Liver (tissue), 9 donors: ENCODE results near the gene UBAP2L. TPM values are rescaled to one million over a fixed set of nuclear protein-coding genes. Genes with fewer than 3 reads are reported as not detected.

Source experiments
- DNase-seq: peaks from one replicate; pipeline ENCODE4 v3.0.0-alpha.2; 2017; ENCODE audit warnings: low spot score
- H3K27ac ChIP-seq, 2 donors: one replicate each; pipeline ENCODE4 v1.7.0; 2013; ENCODE audit warnings: inconsistent platforms in 2 of 2, low read length in 2 of 2, control low read depth in 1 of 2, low read depth in 1 of 2, mild to moderate bottlenecking in 1 of 2
- H3K27me3 ChIP-seq, 4 donors: one replicate each; pipeline versions ENCODE4 v1.6.1 to v1.7.0; 2013; ENCODE audit warnings: low read length in 3 of 4, inconsistent platforms in 1 of 4, mild to moderate bottlenecking in 1 of 4, moderate library complexity in 1 of 4; ENCODE audit not compliant: control insufficient read depth in 4 of 4, insufficient read depth in 4 of 4
- H3K36me3 ChIP-seq, 4 donors: one replicate each; pipeline versions ENCODE4 v1.6.1 to v1.7.0; 2013; ENCODE audit warnings: low read length in 3 of 4, mild to moderate bottlenecking in 3 of 4, low read depth in 1 of 4, moderate library complexity in 1 of 4; ENCODE audit not compliant: control insufficient read depth in 4 of 4, insufficient read depth in 3 of 4
- H3K4me1 ChIP-seq, 4 donors: one replicate each; pipeline versions ENCODE4 v1.6.1 to v1.7.0; 2013; ENCODE audit warnings: low read length in 3 of 4, mild to moderate bottlenecking in 3 of 4, moderate library complexity in 1 of 4; ENCODE audit not compliant: control insufficient read depth in 4 of 4, insufficient read depth in 4 of 4
- H3K4me3 ChIP-seq, 3 donors: one replicate each; pipeline versions ENCODE4 v1.6.1 to v1.7.0; 2013; ENCODE audit warnings: low read length in 3 of 3, control low read depth in 1 of 3, low read depth in 1 of 3, mild to moderate bottlenecking in 1 of 3
- H3K9ac ChIP-seq, 2 donors: one replicate each; pipeline ENCODE4 v1.7.0; 2013; ENCODE audit warnings: low read length in 2 of 2, mild to moderate bottlenecking in 2 of 2, moderate library complexity in 2 of 2, control low read depth in 1 of 2, low read depth in 1 of 2
- H3K9me3 ChIP-seq, 4 donors: one replicate each; pipeline versions ENCODE4 v1.6.1 to v1.7.0; 2013; ENCODE audit warnings: low read length in 3 of 4; ENCODE audit not compliant: control insufficient read depth in 4 of 4
- EGR1 ChIP-seq, 2 donors: IDR thresholded peaks; 2 replicates each; pipeline ENCODE4 v1.6.1; 2016 to 2018; ENCODE audit warnings: antibody characterized with exemption in 2 of 2, low read depth in 2 of 2
- FOXA1 ChIP-seq: IDR thresholded peaks from 2 replicates; pipeline ENCODE4 v1.6.1; 2016; ENCODE audit warnings: antibody characterized with exemption
- FOXA2 ChIP-seq: IDR thresholded peaks from 2 replicates; pipeline ENCODE4 v1.6.1; 2016; ENCODE audit warnings: antibody characterized with exemption
- GABPA ChIP-seq, 2 donors: IDR thresholded peaks in 1 of 2; conservative IDR thresholded peaks in 1 of 2; 2 replicates each; pipeline ENCODE4 v1.6.1; 2016; ENCODE audit warnings: antibody characterized with exemption in 2 of 2, mild to moderate bottlenecking in 1 of 2, moderate library complexity in 1 of 2
- HNF4A ChIP-seq, 2 donors: conservative IDR thresholded peaks; 2 replicates each; pipeline ENCODE4 v1.6.1; 2016; ENCODE audit warnings: antibody characterized with exemption in 2 of 2, mild to moderate bottlenecking in 2 of 2
- HNF4G ChIP-seq: IDR thresholded peaks from 2 replicates; pipeline ENCODE4 v1.6.1; 2016; ENCODE audit warnings: antibody characterized with exemption
- JUND ChIP-seq, 2 donors: IDR thresholded peaks; 2 replicates each; pipeline ENCODE4 v1.6.1; 2016; ENCODE audit warnings: antibody characterized with exemption in 2 of 2
- NR2F2 ChIP-seq: IDR thresholded peaks from 2 replicates; pipeline ENCODE4 v1.6.1; 2016; ENCODE audit warnings: antibody characterized with exemption
- RAD21 ChIP-seq, 2 donors: IDR thresholded peaks; 2 replicates each; pipeline ENCODE4 v1.6.1; 2016; ENCODE audit warnings: antibody characterized with exemption in 2 of 2, mild to moderate bottlenecking in 2 of 2
- RXRA ChIP-seq, 2 donors: IDR thresholded peaks; 2 replicates each; pipeline ENCODE4 v1.6.1; 2017 to 2018; ENCODE audit warnings: antibody characterized with exemption in 2 of 2, mild to moderate bottlenecking in 1 of 2
- SP1 ChIP-seq: IDR thresholded peaks from 2 replicates; pipeline ENCODE4 v1.6.1; 2018; ENCODE audit warnings: antibody characterized with exemption, mild to moderate bottlenecking
- TAF1 ChIP-seq: conservative IDR thresholded peaks from 2 replicates; pipeline ENCODE4 v1.6.1; 2016; ENCODE audit warnings: antibody characterized with exemption, mild to moderate bottlenecking
- YY1 ChIP-seq: IDR thresholded peaks from 2 replicates; pipeline ENCODE4 v1.6.1; 2016; ENCODE audit warnings: antibody characterized with exemption, mild to moderate bottlenecking
- WGBS: extraction: QIAGEN DNeasy Blood & Tissue Kit; methylation state at CpG from one replicate; pipeline ENCODE4 v1.1.7; 2013; 5-methylcytosine and 5-hydroxymethylcytosine counted together
- polyA plus RNA-seq, 2 donors: library from polyadenylated mRNA; stranded (reverse) in 1 of 2; unstranded in 1 of 2; fragments of 200-250 nt in 1 of 2; fragments of >200 nt in 1 of 2; fragmentation: Nextera tagmentation in 1 of 2; extraction: Ambion mirVana in 1 of 2; gene quantifications; one replicate each; pipeline versions ENCODE4 v1.2.1 to v1.2.3, GENCODE V29; 2013 to 2015
- total RNA-seq, 2 donors: library from RNA; depleted of rRNA; stranded (reverse); fragments of >200 nt; gene quantifications; one replicate each; pipeline ENCODE4 v1.2.3, GENCODE V29; 2014
- TF ChIP-seq, protein P1 (sequence below): IDR thresholded peaks from 2 replicates; pipeline ENCODE4 v1.6.1; 2016; ENCODE audit warnings: antibody characterized with exemption
- TF ChIP-seq, protein P2 (sequence below): fragments of 150-350 bp; IDR thresholded peaks from 2 replicates; pipeline ENCODE4 v1.5.1; 2017; ENCODE audit warnings: improper control_type of control experiment, low read depth, low read length; ENCODE audit not compliant: missing input control
- TF ChIP-seq, protein P3 (sequence below): IDR thresholded peaks from 2 replicates; pipeline ENCODE4 v1.6.1; 2016; ENCODE audit warnings: antibody characterized with exemption
- TF ChIP-seq, protein P4 (sequence below): IDR thresholded peaks from 2 replicates; pipeline ENCODE4 v1.6.1; 2016; ENCODE audit warnings: antibody characterized with exemption
- TF ChIP-seq, protein P5 (sequence below): IDR thresholded peaks from 2 replicates; pipeline ENCODE4 v1.6.1; 2016; ENCODE audit warnings: antibody characterized with exemption, mild to moderate bottlenecking
- donor health status: healthy.
- donor health status: healthy.
- donor health status: healthy.
- donor health status: healthy.
- donor health status: healthy.

The UBAP2L gene
- total and polyA plus RNA-seq, 4 donors = 24.3 to 51.0 (median 34.1) TPM

DNA sequence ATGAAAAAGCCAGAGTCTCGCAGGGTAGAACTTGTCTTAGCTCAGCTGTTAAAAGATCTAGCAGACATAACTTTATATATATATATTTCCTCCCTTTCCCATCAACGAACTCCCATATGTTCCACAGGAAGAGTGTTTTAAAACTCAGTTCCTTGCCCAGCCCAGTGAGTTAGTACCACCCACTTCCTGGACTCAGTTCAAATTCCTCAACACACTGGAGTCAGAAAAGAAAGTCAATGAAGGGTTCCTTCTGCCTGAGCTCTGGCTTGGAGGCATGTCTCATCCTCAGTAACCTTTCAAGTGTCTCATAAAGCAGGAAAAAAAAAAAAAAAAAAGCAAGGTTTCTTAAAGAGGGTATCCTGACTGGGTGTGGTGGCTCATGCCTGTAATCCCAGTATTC lies 44.4 kb upstream of the UBAP2L start (continued):
- TF ChIP-seq GABPA (IDR thresholded peaks at IDR 0.05 in 1 of 2, conservative IDR thresholded peaks at IDR 0.05 in 1 of 2) (no peak), HNF4G (no peak), HNF4A (conservative IDR thresholded peaks at IDR 0.05) (no peak)

DNA sequence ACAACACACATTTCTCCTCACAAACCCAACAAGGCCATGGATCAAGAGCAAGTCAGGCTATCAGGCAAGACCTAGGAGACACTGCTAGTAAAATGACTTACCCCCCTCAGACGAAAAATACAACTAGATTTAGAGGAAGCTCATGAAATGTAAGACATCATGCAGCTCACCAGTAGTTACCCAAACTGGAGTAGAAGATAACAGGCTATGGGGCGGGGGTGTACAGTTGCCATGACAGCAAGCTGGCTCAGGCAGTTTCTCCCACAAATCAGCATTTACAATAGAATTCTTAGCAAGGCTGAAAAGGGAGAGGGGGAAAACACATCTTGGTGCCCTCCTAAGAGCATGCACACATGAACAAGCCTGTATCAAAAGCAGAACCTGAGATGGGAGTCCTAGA lies 42.7 kb upstream of the UBAP2L start:
- peaks cover 14 to 48% (median 42%) of the 10 kb centered on the region in 4 donors for H3K4me1 ChIP-seq
- 68% methylated on average over 2 of the region's 2 CpGs for WGBS
- no peak for DNase-seq
- H3K4me3 ChIP-seq = no peak overlapping the region
- peaks cover 0 to 5% (median 2%) of the 10 kb centered on the region in 4 donors for H3K36me3 ChIP-seq
- no peak overlapping the region for H3K9ac ChIP-seq
- H3K9me3 ChIP-seq = no peaks in the 10 kb centered on the region
- H3K27me3 ChIP-seq = no peaks in the 10 kb centered on the region
- H3K27ac ChIP-seq = peak overlapping the region in 1 of 2 donors; percentile 72
- TF ChIP-seq FOXA2 = no peak

DNA sequence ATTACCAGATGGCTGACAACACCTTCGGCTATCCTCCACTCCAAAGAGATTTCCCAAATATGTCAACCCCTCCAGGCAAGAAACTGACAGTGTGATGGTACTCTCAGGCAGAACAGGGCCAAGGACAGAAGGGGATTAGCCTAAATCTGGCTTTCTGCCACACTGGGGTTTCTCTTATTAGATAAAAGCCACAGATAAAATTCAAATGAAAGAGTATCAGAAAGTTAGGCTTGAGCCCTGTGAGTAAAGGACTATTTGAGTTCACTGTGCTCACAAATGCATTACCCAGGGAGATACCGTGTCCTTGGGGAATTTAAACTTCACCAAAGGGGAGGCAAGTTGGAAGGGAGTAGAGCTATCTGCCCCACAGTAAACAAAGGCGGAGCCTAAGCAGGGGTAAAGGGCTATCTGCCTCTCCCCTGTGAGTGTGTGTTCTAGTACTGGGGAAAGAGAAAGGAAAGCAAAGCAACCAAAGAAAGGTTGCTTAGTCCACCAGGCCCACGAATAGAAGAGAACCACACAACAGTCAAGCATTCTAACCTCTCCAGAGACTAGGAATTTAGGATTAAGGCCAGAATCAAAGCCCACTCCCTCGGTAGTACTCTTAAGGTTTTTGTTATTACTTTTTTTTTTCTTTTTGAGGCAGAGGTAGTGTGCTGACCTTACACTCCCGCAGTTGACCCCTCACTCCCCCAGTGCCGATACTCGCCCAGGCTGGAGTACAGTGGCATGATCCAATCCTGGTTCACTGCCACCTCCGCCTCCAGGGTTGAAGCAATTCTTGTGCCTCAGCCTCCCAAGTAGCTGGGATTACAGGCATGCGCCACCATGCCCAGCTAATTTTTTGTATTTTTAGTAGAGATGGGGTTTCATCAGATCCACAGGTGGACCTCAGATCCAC lies 41.6 kb upstream of the UBAP2L start:
- peak; percentile 38 to 56 for TF ChIP-seq RAD21 (IDR thresholded peaks at IDR 0.05)
- peak; percentile 79 to 80 for TF ChIP-seq HNF4A (conservative IDR thresholded peaks at IDR 0.05)
- TF ChIP-seq, protein P1, sequence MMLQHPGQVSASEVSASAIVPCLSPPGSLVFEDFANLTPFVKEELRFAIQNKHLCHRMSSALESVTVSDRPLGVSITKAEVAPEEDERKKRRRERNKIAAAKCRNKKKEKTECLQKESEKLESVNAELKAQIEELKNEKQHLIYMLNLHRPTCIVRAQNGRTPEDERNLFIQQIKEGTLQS = no peak
- TF ChIP-seq GABPA (IDR thresholded peaks at IDR 0.05 in 1 of 2, conservative IDR thresholded peaks at IDR 0.05 in 1 of 2) = peak in 1 of 2 donors; percentile 71
- TF ChIP-seq, protein P2, sequence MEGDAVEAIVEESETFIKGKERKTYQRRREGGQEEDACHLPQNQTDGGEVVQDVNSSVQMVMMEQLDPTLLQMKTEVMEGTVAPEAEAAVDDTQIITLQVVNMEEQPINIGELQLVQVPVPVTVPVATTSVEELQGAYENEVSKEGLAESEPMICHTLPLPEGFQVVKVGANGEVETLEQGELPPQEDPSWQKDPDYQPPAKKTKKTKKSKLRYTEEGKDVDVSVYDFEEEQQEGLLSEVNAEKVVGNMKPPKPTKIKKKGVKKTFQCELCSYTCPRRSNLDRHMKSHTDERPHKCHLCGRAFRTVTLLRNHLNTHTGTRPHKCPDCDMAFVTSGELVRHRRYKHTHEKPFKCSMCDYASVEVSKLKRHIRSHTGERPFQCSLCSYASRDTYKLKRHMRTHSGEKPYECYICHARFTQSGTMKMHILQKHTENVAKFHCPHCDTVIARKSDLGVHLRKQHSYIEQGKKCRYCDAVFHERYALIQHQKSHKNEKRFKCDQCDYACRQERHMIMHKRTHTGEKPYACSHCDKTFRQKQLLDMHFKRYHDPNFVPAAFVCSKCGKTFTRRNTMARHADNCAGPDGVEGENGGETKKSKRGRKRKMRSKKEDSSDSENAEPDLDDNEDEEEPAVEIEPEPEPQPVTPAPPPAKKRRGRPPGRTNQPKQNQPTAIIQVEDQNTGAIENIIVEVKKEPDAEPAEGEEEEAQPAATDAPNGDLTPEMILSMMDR = no peak
- peak; percentile 94 for TF ChIP-seq SP1
- TF ChIP-seq FOXA1 = peak; percentile 84
- TF ChIP-seq JUND (IDR thresholded peaks at IDR 0.05) = peak in 1 of 2 donors; percentile 57
- TF ChIP-seq, protein P3, sequence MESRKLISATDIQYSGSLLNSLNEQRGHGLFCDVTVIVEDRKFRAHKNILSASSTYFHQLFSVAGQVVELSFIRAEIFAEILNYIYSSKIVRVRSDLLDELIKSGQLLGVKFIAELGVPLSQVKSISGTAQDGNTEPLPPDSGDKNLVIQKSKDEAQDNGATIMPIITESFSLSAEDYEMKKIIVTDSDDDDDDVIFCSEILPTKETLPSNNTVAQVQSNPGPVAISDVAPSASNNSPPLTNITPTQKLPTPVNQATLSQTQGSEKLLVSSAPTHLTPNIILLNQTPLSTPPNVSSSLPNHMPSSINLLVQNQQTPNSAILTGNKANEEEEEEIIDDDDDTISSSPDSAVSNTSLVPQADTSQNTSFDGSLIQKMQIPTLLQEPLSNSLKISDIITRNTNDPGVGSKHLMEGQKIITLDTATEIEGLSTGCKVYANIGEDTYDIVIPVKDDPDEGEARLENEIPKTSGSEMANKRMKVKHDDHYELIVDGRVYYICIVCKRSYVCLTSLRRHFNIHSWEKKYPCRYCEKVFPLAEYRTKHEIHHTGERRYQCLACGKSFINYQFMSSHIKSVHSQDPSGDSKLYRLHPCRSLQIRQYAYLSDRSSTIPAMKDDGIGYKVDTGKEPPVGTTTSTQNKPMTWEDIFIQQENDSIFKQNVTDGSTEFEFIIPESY = peak; percentile 33
- no peak for TF ChIP-seq EGR1 (IDR thresholded peaks at IDR 0.05; ENCODE audit: low read depth in 2 of 2)
- peak; percentile 69 for TF ChIP-seq YY1
- TF ChIP-seq, protein P4, sequence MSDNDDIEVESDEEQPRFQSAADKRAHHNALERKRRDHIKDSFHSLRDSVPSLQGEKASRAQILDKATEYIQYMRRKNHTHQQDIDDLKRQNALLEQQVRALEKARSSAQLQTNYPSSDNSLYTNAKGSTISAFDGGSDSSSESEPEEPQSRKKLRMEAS = no peak
- no peak for TF ChIP-seq TAF1
- TF ChIP-seq HNF4G = peak; percentile 44
- peak; percentile 82 to 85 for TF ChIP-seq RXRA (IDR thresholded peaks at IDR 0.05)
- peak; percentile 20 for TF ChIP-seq NR2F2
- peak; percentile 91 for TF ChIP-seq FOXA2
- TF ChIP-seq, protein P5, sequence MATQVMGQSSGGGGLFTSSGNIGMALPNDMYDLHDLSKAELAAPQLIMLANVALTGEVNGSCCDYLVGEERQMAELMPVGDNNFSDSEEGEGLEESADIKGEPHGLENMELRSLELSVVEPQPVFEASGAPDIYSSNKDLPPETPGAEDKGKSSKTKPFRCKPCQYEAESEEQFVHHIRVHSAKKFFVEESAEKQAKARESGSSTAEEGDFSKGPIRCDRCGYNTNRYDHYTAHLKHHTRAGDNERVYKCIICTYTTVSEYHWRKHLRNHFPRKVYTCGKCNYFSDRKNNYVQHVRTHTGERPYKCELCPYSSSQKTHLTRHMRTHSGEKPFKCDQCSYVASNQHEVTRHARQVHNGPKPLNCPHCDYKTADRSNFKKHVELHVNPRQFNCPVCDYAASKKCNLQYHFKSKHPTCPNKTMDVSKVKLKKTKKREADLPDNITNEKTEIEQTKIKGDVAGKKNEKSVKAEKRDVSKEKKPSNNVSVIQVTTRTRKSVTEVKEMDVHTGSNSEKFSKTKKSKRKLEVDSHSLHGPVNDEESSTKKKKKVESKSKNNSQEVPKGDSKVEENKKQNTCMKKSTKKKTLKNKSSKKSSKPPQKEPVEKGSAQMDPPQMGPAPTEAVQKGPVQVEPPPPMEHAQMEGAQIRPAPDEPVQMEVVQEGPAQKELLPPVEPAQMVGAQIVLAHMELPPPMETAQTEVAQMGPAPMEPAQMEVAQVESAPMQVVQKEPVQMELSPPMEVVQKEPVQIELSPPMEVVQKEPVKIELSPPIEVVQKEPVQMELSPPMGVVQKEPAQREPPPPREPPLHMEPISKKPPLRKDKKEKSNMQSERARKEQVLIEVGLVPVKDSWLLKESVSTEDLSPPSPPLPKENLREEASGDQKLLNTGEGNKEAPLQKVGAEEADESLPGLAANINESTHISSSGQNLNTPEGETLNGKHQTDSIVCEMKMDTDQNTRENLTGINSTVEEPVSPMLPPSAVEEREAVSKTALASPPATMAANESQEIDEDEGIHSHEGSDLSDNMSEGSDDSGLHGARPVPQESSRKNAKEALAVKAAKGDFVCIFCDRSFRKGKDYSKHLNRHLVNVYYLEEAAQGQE = peak; percentile 90
- no peak for DNase-seq
- Histone ChIP-seq H3K36me3 (peaks cover 0 to 4% (median 1%) of the 10 kb centered on the region in 4 donors), H3K27me3 (no peaks in the 10 kb centered on the region), H3K4me1 (peaks cover 14 to 53% (median 44%) of the 10 kb centered on the region in 4 donors), H3K9me3 (no peaks in the 10 kb centered on the region), H3K27ac (peak overlapping the region; percentile 62 to 72), H3K4me3 (peak overlapping the region in 1 of 3 donors; percentile 44), H3K9ac (peak overlapping the region in 1 of 2 donors; percentile 76)
- 31% methylated on average over 10 of the region's 10 CpGs for WGBS
